SK-N-MC (cell line): Measurements from ENCODE around the gene RAB3GAP1.

Source experiments
- EZH2 ChIP-seq: fragments of 200-600 bp; sonication (generic); IDR thresholded peaks from one replicate; pipeline ENCODE4 v1.6.1; 2017; ENCODE audit warnings: antibody characterized with exemption
- FOXP2 ChIP-seq: optimal IDR thresholded peaks from 2 replicates; pipeline ENCODE3; 2011; ENCODE audit warnings: mild to moderate bottlenecking, moderate library complexity; ENCODE audit not compliant: insufficient read depth; ENCODE audit errors: extremely low read length, control extremely low read depth
- POLR2AphosphoS5 ChIP-seq: IDR thresholded peaks from 2 replicates; pipeline ENCODE4 v1.6.1; 2012; ENCODE audit warnings: mild to moderate bottlenecking, low read depth, low read length, borderline replicate concordance

DNA sequence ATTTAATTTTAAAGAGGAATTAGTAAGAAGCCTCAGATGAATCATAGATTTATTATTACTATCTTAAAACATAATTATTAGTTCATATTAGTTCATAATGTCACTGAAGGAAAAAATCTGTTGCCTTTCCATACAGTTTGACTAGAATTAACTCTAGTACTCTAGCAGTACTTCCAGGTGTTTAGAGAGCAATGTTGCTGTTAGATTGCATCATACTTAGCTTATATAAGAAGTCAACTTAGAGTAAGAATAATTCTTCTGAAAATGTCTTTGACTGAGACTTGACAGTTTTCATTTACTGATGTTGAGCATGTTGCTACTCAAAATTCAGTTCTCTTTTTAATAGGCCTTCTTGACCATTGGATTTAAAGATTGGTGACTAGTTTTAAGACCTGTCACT, 4.7 kb downstream of the RAB3GAP1 start:
- TF ChIP-seq POLR2AphosphoS5 (no peak), EZH2 (no peak), FOXP2 (no peak)
